SU-DHL-6 (cell line): ENCODE results near the gene SYNJ2.

ENCODE experiments used
- H2AFZ ChIP-seq: fragments of 200-600 bp; sonication (generic); 2 replicates; pipeline ENCODE4 v1.6.1; 2014; ENCODE audit warnings: low read depth, mild to moderate bottlenecking, moderate library complexity, mixed read lengths, antibody characterized with exemption, low read length; ENCODE audit not compliant: severe bottlenecking
- H3F3A ChIP-seq: fragments of 200-600 bp; shearing (Covaris generic); 2 replicates; pipeline ENCODE4 v1.6.0; 2016; ENCODE audit warnings: antibody characterized with exemption, mild to moderate bottlenecking; ENCODE audit not compliant: insufficient read depth
- H3K27ac ChIP-seq: fragments of 200-600 bp; sonication (generic); 2 replicates; pipeline ENCODE4 v1.5.1; 2016; ENCODE audit warnings: low read depth, mild to moderate bottlenecking, low read length, moderate library complexity, mixed read lengths
- H3K27me3 ChIP-seq: fragments of 200-600 bp; sonication (generic), shearing (Covaris generic); 2 replicates; pipeline ENCODE4 v1.6.0; 2014; ENCODE audit warnings: mild to moderate bottlenecking, low read length
- H3K36me3 ChIP-seq: fragments of 200-600 bp; sonication (generic); 2 replicates; pipeline ENCODE4 v1.6.1; 2014; ENCODE audit warnings: mild to moderate bottlenecking, low read length, mixed read lengths
- H3K4me2 ChIP-seq: fragments of 300-600, 200-600 bp; shearing (Covaris generic), sonication (generic); 2 replicates; pipeline ENCODE4 v1.6.0; 2014; ENCODE audit warnings: low read length, low read depth, mild to moderate bottlenecking; ENCODE audit not compliant: poor library complexity, severe bottlenecking
- H3K4me3 ChIP-seq: fragments of 200-600 bp; sonication (generic); 2 replicates; pipeline ENCODE4 v1.5.1; 2014; ENCODE audit warnings: antibody characterized with exemption, low read length, mild to moderate bottlenecking, mixed read lengths; ENCODE audit not compliant: insufficient read depth, poor library complexity, severe bottlenecking
- H3K79me2 ChIP-seq: fragments of 200-600 bp; sonication (generic); 2 replicates; pipeline ENCODE4 v1.6.1; 2014; ENCODE audit warnings: mild to moderate bottlenecking, low read length, moderate library complexity; ENCODE audit not compliant: insufficient read depth
- H3K9ac ChIP-seq: fragments of 200-600 bp; sonication (generic); 2 replicates; pipeline ENCODE4 v1.7.0; 2014; ENCODE audit warnings: mild to moderate bottlenecking, low read length
- H3K9me2 ChIP-seq: fragments of 200-600 bp; sonication (generic); replicated peaks from 2 replicates; pipeline ENCODE4 v1.6.1; 2014; ENCODE audit warnings: low read length; ENCODE audit not compliant: insufficient read depth
- H3K9me3 ChIP-seq: fragments of 200-600 bp; sonication (generic); 2 replicates; pipeline ENCODE4 v1.6.1; 2014; ENCODE audit warnings: low read length, mixed read lengths; ENCODE audit not compliant: insufficient read depth
- H4K20me1 ChIP-seq: fragments of 200-600 bp; sonication (generic); 2 replicates; pipeline ENCODE4 v1.6.1; 2014; ENCODE audit warnings: low read depth, mild to moderate bottlenecking, antibody characterized with exemption, low read length, moderate library complexity, mixed read lengths
- CTCF ChIP-seq: fragments of 200-600 bp; sonication (generic); IDR thresholded peaks from one replicate; pipeline ENCODE4 v1.5.1; 2017; ENCODE audit warnings: antibody characterized with exemption, mild to moderate bottlenecking, low read length, moderate library complexity; ENCODE audit not compliant: insufficient read depth, poor library complexity, severe bottlenecking
- EZH2phosphoT487 ChIP-seq: fragments of 200-600 bp; sonication (generic), shearing (Covaris generic); conservative IDR thresholded peaks from 2 replicates; pipeline ENCODE4 v1.6.1; 2018; ENCODE audit warnings: mild to moderate bottlenecking, antibody characterized with exemption, low read length, moderate library complexity, mixed read lengths

SYNJ2 gene

GRCh38 chr6:157987788-157988699 is 6.4 kb downstream of the SYNJ2 start:
- Histone ChIP-seq H3K9ac (no peak overlapping the region), H3K27ac (no peak overlapping the region), H3K4me2 (no peak overlapping the region), H3K9me2 (no peaks in the 10 kb centered on the region), H3K4me3 (no peak overlapping the region), H2AFZ (no peak overlapping the region), H3K9me3 (no peaks in the 10 kb centered on the region), H3K79me2 (no peaks in the 10 kb centered on the region), H4K20me1 (no peaks in the 10 kb centered on the region), H3F3A (no peaks in the 10 kb centered on the region), H3K36me3 (no peaks in the 10 kb centered on the region), H3K27me3 (no peaks in the 10 kb centered on the region)
- TF ChIP-seq EZH2phosphoT487 (no peak), CTCF (no peak)

GRCh38 chr6:157988700-157989063 is 7.0 kb downstream of the SYNJ2 start:
- TF ChIP-seq CTCF (no peak), EZH2phosphoT487 (no peak)
- Histone ChIP-seq H2AFZ (no peak overlapping the region), H3K9me3 (no peaks in the 10 kb centered on the region), H3K9ac (no peak overlapping the region), H3K27me3 (no peaks in the 10 kb centered on the region), H3F3A (no peaks in the 10 kb centered on the region), H3K9me2 (no peaks in the 10 kb centered on the region), H4K20me1 (no peaks in the 10 kb centered on the region), H3K79me2 (no peaks in the 10 kb centered on the region), H3K4me3 (no peak overlapping the region), H3K36me3 (no peaks in the 10 kb centered on the region), H3K27ac (no peak overlapping the region), H3K4me2 (no peak overlapping the region)

- Histone ChIP-seq H3K9me2 (no peaks in the 10 kb centered on the region), H3K9me3 (no peaks in the 10 kb centered on the region), H3K4me2 (no peak overlapping the region), H3F3A (no peaks in the 10 kb centered on the region), H3K9ac (no peak overlapping the region), H3K4me3 (no peak overlapping the region), H3K36me3 (no peaks in the 10 kb centered on the region), H3K27me3 (no peaks in the 10 kb centered on the region), H3K27ac (no peak overlapping the region), H4K20me1 (no peaks in the 10 kb centered on the region), H2AFZ (no peak overlapping the region), H3K79me2 (no peaks in the 10 kb centered on the region)
- TF ChIP-seq EZH2phosphoT487 (no peak), CTCF (no peak)
These were observed 8.1 kb downstream of the SYNJ2 start for GRCh38 chr6:157989541-157990289.
